ENCODE measurements around the gene STK17B.

The STK17B gene

DNA sequence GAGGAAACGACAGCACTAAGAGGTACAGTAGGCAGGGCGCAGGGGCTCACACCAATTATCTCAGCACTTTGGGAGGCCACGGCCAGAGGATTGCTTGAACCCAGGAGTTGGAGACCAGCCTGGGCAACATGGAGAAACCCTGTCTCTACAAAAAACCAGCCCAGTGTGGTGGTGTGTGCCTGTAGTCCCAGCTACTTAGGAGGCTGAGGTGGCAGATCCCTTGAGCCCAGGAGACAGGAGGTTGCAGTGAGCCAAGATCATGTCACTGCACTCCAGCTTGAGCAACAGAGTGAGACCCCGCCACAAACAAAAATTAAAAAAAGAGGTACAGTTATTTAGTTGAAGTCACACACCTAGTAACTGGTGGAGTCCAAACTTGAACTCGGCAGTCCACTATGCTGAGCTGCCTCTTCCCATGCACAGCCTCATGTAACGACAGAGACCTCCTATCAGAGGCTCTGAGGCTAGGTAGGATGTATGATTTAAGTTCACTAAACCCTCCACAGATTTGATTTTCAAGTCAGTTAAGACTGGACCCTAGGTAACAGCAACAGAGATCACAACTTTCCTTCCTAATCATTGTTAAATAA is 8.7 kb downstream of the STK17B start:
- in situ Hi-C loops (cut with MboI; ENCODE audit: low sequenced_read_pairs): loop anchor here (25.0 kb wide), 1 partner anchor 100 kb away; no protein-coding TSS in a partner anchor

DNA sequence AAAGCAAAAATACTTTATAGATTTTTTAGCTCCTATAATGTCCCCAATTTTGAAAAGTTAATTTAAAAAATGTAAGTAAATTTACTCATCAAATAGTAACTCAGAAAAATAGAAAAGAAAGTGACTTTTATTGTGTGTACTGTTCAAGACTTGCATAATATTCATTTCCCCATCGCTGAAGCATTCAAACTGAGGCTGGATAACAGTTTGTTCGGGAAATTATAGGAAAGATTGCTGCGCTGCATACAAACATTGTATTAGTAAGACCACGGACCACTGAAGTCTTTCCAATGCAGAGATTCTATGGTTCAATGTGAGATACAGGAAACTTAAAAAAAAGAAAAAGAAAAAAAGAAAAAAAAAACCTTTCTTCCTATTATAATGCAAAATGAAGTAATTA is 10.4 kb downstream of the STK17B start:
- in situ Hi-C loops (cut with MboI; ENCODE audit: low sequenced_read_pairs): loop anchor here (25.0 kb wide), 1 partner anchor 101 kb away; no protein-coding TSS in a partner anchor

DNA sequence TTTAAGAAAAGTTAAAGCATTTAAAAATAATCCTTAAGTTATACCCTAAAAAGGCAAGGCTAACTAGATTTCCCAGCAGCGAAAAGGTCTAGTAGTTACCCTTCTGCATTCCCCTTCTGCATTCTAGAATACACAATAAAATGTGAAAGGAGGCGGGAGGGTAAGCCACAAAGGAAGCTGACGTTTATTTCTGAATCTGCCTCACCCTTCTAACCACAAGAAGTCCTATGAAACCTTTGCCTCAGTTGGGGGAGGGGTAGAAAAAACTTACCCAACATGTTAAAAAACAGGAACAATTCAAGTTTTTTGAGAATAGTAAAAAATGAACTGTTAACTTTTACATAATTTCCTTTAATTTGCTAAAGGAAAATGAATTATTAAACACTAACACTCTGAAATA is 11.3 kb downstream of the STK17B start:
- in situ Hi-C loops (cut with MboI; ENCODE audit: low sequenced_read_pairs): loop anchor here (25.0 kb wide), 1 partner anchor 102 kb away; no protein-coding TSS in a partner anchor

DNA sequence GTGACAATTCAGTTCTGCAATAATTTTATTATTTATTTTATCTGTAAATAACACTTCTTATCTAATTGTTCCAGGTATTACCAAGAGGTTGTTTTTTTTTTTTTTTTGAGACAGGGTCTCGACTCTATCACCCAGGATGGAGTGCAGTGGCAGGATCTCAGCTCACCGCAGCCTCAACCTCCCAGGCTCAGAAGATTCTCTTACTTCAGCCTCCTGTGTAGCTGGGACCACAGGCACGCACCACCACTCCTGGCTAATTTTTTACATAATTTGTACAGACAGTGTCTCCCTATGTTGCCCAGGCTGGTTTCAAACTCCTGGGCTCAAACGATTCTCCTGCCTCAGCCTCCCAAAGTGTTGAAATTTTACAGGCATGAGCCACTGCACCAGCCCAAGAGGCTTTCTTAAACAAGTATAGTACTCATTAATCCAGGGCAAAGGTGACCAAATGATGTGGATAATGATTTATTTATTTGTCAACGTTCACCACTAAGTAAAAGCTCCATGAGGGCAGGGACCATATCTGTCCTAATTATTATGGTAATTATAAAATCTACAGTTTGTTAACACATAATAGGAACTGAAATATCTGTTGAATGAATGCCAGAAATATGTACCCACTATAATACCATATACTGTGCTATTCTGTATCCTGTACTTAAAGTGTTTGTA is 12.0 kb downstream of the STK17B start:
- in situ Hi-C loops (cut with MboI; ENCODE audit: low sequenced_read_pairs): loop anchor here (25.0 kb wide), 1 partner anchor 103 kb away; no protein-coding TSS in a partner anchor

DNA sequence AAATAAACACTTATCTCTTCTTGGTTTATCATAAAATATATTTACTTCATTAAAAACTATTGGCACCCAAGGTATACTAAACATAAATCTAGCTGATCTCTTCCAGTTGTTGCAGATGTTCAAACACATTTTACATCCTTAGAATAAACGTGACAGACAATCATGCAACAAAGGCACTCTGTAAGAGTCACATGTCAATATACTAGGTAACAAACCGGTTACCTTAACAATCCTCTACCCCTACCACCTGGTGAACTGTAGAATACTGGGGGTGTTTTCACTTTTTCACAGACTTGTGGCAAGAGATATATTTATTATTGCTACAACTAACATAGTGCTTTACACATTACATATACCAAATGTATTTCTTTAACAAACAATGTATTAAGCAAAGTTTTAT is 15.8 kb downstream of the STK17B start:
- in situ Hi-C loops (cut with MboI; ENCODE audit: low sequenced_read_pairs): loop anchor here (25.0 kb wide), 1 partner anchor 107 kb away; no protein-coding TSS in a partner anchor

DNA sequence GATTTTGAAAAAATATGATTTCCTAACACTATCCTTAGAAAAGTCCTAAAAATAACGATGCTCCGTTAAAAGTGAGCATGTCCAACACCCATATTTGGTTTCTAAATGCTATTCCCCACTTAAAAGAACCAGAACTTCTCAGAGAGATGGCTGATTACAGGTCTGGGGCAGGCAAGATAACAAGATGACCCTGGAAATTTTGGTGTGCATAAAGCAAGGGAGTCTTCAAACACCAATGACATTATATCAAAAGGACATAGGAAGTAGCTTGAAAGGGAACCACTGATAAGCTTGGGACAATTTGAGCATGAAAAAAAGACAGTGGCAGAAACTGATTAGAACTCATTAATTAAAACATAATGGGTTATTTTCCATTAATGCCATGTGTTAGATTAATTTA is 17.9 kb downstream of the STK17B start:
- in situ Hi-C loops (cut with MboI; ENCODE audit: low sequenced_read_pairs): loop anchor here (25.0 kb wide), 1 partner anchor 109 kb away; no protein-coding TSS in a partner anchor

DNA sequence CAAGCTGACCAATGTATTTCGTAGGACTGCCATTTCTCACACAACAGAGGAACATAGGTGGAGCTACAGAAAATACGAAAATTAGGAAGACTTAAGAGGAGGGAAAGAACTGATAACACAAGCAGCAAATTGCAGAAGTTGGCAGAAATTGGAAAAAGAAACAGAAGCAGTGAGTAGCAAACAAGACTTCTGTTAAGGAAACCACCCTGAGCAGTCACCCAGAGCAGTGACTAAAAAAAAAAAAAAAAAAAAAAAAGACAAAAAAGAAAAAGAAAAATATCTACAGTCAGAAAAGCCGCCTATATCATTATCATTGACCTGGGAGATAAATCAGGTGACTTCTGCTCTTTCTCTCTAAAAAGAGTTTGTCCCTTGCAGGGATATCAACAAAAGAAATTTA is 21.4 kb downstream of the STK17B start:
- in situ Hi-C loops (cut with MboI; ENCODE audit: low sequenced_read_pairs): loop anchor here (25.0 kb wide), 1 partner anchor 112 kb away; no protein-coding TSS in a partner anchor

DNA sequence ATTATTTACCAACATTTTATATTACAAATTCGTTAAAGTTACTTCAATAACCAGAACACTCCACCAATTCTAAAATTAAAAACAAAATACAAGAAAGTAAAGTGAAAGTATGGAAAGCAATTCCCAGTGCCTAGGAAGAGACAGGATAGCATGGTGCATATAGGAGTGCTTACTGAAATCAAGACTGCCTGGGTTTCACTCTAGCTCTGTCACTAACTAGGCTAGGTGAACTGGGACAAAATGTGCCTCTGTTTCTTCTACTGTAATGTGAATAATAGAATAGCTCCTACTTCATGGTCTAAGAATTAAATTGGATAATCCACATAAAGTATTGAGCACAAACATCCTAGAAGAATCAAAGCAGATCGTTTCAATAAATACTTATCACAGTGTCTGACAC is 22.6 kb downstream of the STK17B start:
- in situ Hi-C loops (cut with MboI; ENCODE audit: low sequenced_read_pairs): no loop called here

DNA sequence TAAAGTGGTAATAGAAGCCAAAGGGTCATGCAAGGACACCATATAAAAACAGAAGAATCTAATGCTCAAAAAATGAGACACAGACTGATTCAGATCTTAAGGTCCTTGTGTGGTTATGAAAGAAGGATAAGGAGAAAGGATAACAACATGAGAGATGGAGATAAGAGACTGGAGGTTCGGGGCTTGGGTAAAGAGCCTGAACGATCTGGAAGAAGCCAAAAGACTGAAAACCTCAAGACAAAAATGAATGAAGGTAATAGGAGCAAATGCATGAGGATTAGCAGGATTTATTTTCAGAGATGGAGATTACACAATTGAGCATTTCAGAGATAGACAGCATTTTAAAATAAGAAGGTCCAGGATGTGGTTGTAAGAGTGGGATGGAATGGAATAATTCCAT is 26.1 kb downstream of the STK17B start:
- in situ Hi-C loops (cut with MboI; ENCODE audit: low sequenced_read_pairs): no loop called here

DNA sequence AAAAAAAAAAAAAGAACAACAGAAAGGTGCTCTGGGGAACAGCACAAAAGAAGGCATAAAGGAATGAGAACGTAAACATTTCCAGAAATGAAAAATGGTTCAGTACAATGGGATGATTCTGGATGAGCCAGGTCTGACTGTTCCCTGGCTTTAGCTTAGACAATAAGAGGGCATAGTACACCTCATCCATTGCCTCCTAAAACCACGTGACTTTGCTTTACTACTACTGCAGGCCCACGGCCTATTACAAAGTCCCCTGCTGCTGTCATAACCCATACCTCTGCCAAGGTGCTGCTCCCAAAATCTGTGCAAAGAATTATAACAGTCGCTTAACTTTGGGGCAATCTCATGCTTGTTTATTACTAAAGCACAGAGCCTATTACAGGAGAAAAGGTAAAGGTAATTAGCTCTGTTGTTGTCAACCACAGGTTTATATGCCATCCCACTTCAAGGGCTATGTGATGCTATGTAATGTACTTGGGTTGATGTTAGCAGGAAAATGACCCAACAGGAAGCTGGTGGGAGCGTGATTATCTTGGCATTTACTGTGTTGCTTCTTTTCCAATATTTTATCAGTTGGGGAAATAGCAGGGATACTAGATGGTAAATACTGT is 26.8 kb downstream of the STK17B start:
- in situ Hi-C loops (cut with MboI; ENCODE audit: low sequenced_read_pairs): no loop called here

DNA sequence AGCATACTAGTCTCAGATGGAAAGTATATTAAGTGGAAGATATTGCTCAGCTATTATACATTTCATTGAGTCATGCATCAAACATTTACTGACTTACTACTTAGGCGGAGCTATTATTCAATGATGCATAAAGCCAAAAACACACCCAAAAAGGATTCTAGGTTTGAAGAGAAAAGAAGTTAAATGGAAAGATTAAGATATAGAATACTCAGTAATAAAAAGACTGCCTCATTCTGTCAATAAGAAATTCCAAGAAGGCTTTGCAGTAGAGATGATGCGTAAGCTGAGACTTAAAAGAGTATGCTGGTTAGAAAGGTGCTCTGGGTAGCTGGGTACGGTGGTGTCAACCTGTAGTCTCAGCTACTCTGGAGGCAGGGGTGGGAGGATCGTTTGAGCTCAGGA is 27.6 kb downstream of the STK17B start:
- in situ Hi-C loops (cut with MboI; ENCODE audit: low sequenced_read_pairs): no loop called here

DNA sequence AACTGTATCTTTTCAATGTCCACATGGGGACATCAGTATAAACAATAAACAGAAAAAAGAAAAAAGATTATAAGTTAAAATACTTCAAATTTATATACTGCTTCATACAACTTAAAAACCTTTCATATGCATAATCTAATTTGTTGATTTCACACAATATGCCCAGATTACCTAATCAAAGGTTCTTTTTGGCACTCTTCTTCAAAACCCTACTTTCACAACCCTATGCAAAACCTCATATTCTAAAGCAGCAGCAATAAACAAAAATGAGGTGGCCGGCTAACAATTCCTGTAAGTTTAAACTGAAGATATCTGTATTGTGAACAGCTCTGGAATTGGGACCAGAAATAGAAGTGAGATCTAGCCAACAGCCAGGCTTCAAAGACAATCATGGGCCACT is 28.6 kb downstream of the STK17B start:
- in situ Hi-C loops (cut with MboI; ENCODE audit: low sequenced_read_pairs): no loop called here

DNA sequence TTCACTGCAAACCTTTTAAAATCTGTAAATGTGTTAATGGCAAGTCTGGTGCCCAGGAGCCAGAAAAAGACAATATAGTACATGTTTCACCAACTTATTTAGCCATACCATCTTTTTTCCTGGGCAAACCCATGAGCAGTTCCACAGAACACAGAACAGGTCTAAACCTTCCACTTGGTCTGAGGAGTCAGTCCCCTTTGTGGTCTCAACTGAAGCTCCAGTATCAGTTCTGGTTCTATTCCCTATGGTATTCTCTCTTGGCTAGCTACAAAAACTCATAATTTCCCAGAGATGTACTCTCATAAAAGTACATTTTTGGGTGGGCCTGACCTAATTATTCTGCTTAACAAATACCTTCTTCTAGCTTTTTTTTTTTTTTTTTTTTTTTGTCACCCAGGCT is 31.2 kb downstream of the STK17B start:
- in situ Hi-C loops (cut with MboI; ENCODE audit: low sequenced_read_pairs): no loop called here

DNA sequence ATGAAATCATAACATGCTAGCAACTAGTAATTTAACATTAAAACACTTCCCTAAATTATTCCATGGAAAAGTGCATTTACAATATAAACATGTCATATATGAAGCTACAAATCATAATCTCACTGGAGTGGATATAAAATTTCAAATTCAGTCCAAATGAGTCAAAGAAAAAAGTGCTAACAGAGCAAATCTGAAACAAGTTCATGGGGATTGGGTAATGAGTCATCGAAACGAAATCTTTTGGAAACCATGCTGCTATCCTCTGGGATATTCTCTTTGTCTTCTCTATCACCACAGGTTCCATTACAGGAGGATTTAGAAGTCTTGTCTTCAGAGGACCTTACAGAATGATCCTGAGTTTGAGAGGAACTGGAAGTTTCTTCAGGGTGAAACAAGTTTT is 34.1 kb downstream of the STK17B start:
- in situ Hi-C loops (cut with MboI; ENCODE audit: low sequenced_read_pairs): no loop called here

DNA sequence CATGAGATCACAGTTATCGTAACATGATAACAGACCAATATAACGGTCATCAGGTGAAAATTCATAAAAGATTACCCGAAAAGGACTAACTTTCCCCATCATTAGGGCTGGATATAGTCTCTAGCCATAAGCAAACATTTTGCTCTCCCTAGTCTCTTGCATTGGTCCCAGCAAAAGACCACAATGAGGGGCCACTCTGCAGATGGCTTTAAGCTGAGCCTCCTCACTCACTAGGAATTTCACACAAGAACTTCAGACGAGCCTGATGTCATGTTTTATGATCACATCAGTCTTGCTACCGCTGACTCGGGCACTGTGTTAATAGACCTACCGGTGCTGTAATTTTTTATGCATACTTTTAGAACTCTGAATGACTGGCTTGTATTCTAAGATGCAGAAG is 35.2 kb downstream of the STK17B start:
- in situ Hi-C loops (cut with MboI; ENCODE audit: low sequenced_read_pairs): no loop called here

DNA sequence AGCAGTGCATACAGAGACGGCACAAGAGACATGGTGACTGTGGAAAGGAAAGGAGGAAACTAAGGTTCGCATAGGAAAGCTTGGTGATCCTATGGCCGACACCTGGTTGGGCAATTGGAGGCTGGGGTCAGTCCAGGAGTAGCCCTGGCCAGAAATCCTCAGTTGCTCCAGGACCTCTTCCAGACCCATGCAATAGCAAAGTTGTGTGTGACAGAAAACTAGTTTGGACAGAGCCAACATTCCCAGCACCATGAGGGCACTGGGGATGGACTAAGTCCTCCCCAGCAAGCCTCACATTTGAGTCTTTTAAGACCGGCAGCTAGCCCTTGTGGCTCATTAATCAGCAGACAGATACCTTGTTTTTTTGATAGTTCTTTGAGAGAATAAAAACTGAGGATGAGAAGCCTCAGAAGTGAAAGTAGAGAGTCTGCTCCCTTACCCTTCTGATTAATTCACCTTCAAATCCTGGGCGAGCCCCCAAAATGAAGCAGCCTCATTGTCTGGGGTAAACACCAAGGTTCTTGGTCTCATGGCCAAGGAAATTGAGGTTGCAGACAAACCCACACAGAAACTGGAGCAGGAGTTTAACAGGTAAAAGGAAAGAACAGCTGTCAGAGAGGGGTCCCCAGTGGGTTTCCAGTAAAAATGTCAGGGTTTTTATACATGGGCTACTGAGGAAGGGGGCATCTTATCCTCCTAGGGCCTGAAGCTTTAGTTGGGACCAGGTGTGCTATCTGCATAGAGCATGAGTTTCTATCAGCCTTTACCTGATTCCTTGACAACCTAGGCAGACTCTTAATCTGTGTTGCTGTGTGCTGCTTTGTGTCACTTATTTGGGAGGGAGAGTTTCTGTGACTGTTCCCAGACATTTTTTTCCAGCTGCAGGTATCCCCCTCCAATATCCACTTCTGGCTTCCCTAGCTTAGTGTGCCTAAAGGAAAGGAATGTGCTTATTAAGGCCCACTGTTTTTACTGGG is 39.1 kb downstream of the STK17B start:
- in situ Hi-C loops (cut with MboI; ENCODE audit: low sequenced_read_pairs): no loop called here

DNA sequence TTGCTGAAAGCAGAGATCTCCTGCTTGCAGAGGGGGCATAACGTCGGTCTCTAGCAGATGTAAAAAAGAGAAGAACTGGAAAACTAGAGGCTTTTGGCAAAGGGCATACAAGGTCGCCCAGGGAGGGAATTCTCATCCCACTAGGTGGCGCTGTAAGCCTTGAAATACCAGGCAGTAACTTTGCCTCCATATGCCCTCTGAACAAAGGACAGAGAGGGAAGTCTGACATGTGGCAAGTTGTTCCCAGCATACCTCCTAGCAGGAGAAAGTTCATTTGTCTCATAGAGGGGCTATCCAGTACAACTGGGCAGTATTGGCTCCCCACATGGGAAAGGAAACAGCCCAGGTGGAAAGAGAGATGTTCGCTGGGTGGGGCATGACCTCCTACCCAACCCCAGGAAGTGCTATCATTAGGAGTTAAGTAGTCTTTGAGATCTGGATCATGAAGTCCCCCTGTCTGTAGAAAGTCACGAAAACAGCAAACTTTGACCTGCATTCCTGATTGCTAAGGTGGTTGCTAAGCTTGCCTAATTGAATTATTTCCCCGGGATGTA is 39.9 kb downstream of the STK17B start:
- in situ Hi-C loops (cut with MboI; ENCODE audit: low sequenced_read_pairs): no loop called here

DNA sequence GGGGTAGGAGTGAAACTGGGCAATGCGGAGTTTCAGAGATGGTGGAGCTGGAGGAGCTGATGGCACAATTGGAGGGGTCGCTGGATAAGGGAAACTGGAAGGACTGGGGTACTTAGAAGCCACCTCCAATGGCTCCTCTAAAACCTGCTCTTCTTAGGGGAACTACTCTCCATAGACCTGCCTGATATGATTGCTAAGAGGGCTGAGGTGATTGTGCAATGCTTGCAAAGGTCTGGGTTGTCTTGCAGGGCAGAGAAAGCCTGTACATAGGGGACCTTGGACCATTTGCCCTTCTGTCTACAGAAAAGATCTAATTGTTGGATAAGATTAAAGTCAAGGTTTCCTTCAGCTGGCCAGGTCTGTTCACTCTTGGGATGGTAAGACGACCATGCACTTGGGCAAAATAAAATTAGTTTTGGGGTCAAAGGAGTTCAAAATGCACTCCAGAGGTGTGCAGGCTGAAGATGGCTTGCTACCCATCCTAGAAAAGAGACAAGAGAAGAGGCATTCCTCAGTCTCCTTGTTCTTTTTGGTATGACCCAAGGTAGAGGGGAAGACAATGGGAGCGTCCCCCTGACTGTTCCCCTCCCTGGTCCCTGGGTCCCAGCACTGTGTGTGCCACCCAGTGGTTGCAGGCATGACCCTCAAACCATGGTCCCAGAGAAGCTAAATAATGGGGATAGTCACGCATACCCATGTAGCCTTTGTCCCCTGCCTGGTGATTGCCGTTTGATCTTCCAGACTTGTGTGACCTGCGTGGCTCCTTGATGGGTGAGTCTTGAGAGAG is 41.1 kb downstream of the STK17B start:
- in situ Hi-C loops (cut with MboI; ENCODE audit: low sequenced_read_pairs): no loop called here

DNA sequence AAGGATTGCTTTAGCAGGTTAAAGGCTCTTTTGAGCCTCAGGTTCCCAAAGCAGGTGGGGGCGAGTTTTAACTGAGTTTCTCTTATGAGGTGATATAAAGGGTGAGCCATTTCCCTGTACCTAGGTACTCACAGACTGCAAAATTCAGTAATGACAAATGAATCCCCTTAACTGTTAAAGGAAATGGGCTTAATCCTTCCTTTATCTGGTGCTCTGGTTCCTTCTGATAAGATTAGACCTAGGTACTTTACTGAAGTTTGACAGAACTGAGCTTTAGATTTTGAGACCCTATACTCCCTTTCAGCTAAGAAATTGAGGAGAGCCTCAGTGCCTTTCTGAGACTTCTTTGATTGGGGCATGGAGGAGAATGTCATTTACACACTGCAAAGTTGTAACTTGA is 42.6 kb downstream of the STK17B start:
- in situ Hi-C loops (cut with MboI; ENCODE audit: low sequenced_read_pairs): loop anchor here (10.0 kb wide), 1 partner anchor 216 kb away; no protein-coding TSS in a partner anchor

DNA sequence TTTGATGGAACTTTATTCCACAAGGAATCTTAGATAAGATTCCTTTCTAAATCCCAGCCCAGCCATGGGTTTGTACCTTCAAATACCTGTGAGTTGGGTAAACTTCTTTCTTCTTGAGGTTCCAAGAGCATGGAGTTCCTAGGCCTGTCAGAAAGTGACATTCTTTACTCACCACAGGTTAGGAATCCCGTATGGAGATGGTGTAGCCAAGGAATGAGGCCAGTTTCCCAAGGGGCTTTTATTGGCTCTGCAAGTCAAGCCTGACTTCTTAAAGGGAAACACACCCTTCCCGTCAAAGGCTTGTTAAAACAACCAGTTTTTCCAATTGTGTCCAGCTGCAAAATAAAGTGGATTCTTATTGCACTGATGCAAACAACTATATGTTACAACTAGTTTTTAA is 45.8 kb downstream of the STK17B start:
- in situ Hi-C loops (cut with MboI; ENCODE audit: low sequenced_read_pairs): loop anchor here (10.0 kb wide), 1 partner anchor 219 kb away; no protein-coding TSS in a partner anchor

Measured in HL-60/S4 treated with phorbol 12-myristate 13-acetate at 8.2 ng/mL for 4 days and 3 days (cell line).